Myocyte (in vitro differentiated cells): ENCODE results near the gene SENP1. TPM values are rescaled to one million over a fixed set of nuclear protein-coding genes. Genes with fewer than 3 reads are reported as not detected.

Experiments used
- DNase-seq: peaks from one replicate; pipeline ENCODE4 v3.0.0-alpha.2; 2012; ENCODE audit warnings: low read depth
- polyA plus RNA-seq: library from polyadenylated mRNA; unstranded; fragments of >200 nt; gene quantifications from one replicate; pipeline ENCODE4 v1.2.1, GENCODE V29; 2012; ENCODE audit warnings: missing spikeins
- total RNA-seq: library from RNA; depleted of rRNA; stranded (reverse); fragments of >200 nt; gene quantifications from 2 replicates; pipeline ENCODE4 v1.2.3, GENCODE V29; 2014

SENP1 gene
- total RNA-seq: 10.9 and 14.0 TPM in 2 replicates
- 4.2 TPM for polyA plus RNA-seq

DNA sequence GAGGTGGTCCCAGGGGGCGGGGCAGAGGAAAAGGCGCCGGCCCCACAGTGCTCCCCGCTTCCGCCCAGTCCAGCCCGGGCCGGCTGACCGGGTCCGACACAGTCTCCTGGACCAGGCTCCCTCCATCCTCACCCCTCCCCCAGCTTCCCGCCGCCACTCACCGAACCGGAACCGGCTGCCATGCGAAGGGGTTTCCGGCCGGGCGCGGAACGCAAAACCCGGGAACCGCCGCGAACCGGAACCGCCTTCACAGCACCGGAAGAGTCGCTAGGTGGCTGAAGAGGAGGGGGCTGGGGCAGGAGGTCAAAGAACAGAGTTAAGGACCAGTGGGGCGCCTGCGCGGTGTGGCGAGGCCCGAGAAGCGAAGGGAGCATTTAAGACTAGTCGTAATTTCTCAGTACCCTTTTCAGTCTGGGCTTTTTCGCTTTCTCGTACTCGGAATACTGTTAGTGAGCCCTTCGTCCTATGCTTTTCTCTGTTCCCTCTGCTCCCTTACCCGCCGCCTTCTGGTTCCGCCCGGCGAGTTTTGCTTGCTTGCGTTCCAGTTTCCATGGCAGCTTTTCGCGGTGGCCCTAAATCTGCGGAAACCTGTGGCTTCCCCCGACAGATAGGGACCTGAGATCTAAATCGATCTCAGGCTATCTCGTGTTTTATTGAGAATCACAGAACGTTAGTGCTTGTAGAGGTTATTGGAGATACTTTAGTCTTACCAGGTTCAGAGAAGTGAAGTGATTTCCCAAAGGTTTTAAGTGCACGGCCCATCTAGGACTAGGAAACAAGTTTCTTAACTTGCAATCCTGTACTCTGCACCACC is at the start of gene SENP1:
Gene SENP1, minus strand, starts transcription at position 213 of the 814 bp plus-strand sequence. CDS start 4,607 bp downstream, outside the sequence.
- DNase-seq: peak; percentile 90

DNA sequence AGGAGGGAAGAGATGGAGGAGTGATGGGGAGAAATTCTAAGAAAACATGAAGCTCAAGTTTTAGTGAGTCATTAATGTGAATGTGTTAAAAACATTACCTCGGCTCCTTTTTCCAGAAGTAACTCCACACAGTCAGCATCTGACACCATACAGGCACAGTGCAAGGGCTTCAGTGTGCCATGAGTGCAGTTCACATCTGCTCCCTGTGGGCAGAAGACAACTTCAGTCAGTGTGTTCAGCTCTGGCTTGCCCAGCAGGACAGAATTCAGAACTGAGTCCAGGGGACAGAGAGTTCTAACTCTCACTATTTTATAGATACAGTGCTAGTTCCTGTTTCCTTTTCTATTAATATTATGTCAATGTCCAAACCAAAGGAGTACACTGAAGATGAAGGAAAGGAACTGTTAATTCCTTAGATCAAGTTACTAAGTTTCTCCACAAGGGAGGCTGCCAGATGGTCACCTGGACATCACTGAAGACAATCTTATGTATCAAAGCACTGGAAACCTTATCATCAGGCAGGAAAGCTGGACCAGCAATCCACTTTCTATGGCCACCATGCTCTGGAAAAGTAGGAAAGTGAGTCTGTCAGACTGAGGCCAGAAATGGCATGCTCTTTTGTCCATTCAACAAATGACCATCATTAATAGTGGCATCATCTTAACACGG is 45.4 kb upstream of the SENP1 start:
- no peak for DNase-seq

DNA sequence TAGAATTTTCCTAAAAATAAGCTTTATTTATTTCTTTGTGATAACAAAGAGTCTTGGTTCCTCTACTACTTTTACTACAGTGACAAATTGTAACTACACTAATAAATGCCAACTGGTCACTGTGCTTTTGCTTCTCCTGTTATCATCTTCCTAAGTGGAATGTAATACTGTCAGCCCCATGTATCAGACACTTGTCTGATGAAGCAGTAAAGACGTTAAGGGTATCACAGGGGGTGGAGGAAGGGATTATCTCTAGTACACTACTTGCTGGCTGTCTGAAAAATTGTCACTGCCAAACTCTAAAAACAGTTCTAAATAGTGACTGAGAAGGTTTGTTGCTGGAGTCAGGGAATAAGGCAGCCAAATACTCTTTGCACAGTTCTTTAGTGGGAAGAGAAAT is 40.1 kb upstream of the SENP1 start:
- DNase-seq: no peak

DNA sequence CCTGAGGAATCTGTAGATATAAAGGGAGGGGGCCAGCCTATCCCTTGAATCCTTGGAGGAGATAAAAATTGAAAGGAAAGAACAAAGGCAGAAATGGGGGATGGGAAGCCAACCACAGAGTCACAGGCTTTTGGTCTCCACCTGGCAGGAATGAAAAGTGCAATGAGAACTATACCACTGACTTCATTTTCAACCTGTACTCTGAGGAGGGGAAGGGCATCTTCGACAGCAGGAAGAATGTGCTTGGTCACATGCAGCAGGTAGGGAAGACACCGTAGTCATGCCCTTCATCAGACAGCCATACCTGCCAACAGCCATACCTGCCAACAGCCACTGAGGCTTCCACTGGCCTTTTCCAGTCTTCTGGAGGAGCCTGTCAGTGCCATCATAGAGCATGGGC is 38.0 kb upstream of the SENP1 start:
- no peak for DNase-seq

GRCh38 chr12:48142818-48143674 is 37.2 kb upstream of the SENP1 start:
- DNase-seq: peak; percentile 45

DNA sequence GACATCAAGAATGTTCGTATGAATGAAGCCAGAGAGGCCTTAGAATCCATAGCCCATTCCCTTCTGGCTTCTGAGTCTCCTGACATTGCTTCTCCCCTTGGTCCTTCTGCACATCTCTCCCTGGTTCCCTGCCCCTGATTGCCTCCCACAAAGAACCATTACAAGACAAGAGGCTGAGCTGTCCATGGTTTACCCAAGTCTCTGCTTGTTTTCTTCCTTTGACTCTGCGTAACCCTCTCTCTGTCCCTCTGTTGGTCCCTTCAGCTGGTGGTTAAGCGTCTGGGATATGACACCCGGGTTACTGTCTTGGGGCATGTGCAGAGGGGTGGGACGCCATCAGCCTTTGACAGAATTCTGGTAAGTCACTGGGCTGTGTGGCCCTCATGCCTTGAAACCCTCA is 29.1 kb upstream of the SENP1 start:
- DNase-seq: no peak

DNA sequence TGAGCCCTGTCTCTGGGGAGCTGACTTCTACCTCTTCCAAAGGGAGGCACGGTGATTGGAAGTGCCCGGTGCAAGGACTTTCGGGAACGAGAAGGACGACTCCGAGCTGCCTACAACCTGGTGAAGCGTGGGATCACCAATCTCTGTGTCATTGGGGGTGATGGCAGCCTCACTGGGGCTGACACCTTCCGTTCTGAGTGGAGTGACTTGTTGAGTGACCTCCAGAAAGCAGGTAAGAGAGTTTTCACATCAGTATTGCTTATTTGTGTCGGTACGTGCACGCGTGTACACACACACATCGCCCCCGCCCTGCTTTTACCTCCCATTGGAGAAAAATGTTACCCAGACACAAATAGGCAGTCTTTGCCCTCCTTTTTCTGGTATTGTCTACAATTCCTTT is 26.9 kb upstream of the SENP1 start:
- DNase-seq: no peak

GRCh38 chr12:48131517-48131916 is 25.6 kb upstream of the SENP1 start:
- no peak for DNase-seq

- no peak for DNase-seq
These were observed 23.5 kb upstream of the SENP1 start for GRCh38 chr12:48129376-48129775.

- no peak for DNase-seq
These were observed 22.9 kb upstream of the SENP1 start for GRCh38 chr12:48128800-48129199.

GRCh38 chr12:48126953-48127630 is 21.2 kb upstream of the SENP1 start:
- peak; percentile 76 for DNase-seq

GRCh38 chr12:48125985-48126384 is 20.1 kb upstream of the SENP1 start:
- peak; percentile 95 for DNase-seq

- DNase-seq: peak; percentile 76
These were observed 19.7 kb upstream of the SENP1 start for GRCh38 chr12:48125542-48125941.

DNA sequence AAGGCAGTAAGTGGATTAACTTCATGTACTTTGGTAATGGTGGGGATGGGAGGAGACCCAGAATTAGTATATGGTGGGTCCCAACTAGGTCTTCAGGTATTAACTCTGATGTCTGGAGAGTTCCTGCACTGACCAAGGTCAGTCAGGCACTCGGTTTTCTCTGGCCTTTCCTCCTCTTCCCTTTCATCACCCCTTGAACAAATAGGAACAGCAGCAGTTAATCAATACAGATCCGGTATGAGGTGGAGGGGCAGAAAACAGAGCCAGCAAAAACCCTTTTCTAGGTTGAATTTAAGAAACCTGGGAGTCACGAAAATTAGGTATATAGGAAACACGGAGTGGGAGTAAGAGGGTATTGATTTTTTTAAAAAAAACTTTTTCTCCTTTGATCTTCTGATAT is 17.3 kb upstream of the SENP1 start:
- no peak for DNase-seq

- peak; percentile 56 for DNase-seq
These were observed 16.4 kb upstream of the SENP1 start for GRCh38 chr12:48122065-48122834.

DNA sequence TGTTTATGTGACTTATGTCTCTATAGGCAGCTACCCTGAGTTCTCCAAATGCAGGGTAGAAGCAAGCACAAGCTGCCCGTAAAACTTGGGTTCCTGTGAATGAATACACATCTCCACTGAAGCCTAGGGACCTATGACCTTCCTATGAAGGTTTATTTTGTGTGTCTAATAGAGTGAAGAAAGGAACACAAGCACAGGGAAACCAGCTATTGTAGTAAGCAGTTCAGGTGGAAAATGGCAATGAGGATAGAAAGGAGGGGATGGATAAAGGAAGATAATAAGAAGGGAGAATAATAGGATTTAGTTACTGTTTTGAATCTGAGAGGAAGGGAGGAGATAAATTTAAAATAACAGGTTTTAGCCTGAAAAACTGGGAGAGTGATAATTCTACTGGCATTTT is 15.6 kb upstream of the SENP1 start:
- DNase-seq: no peak

DNA sequence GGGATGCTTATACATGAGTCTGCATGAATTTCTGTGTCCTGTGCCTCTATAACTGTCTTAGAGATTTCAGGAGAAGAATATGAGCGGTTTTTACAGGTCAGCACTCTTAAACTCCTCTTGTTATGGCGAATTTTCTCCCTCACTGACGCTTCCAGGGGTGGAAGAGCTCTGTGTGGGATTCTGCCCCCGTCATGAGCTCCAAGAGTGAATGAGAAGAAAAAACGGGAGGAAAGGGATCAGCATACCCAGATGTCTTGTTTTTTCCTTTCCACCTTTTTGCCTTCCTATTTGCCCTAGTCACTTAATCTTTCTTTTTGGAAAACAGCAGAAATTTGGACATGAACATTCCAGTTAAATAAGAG is 13.9 kb upstream of the SENP1 start:
- no peak for DNase-seq

- DNase-seq: peak; percentile 91
These were observed 13.4 kb upstream of the SENP1 start, which contains the start of gene PFKM for GRCh38 chr12:48119078-48119833. Gene PFKM (plus strand): TSS chr12:48119364. CDS start chr12:48122775, 3,411 bp downstream.

- DNase-seq: no peak
These were observed 12.5 kb upstream of the SENP1 start for GRCh38 chr12:48118284-48118871.
